CD4-positive, alpha-beta T cell treated with Interleukin-4 for 4 hours (primary cell): ENCODE data around the gene EPHB1.
"Not testable (repeated sequence)": the region's sequence is repeated elsewhere in the genome, so short reads cannot be mapped to it uniquely, and the experiment has no call there.

Source experiments
- DNase-seq: peaks from one replicate; pipeline ENCODE4 v3.0.0-alpha.2; 2020

Gene EPHB1

GRCh38 chr3:134777341-134777740 lies 17.7 kb upstream of the EPHB1 start:
- DNase-seq, result no peak

GRCh38 chr3:134788283-134788682 lies 6.8 kb upstream of the EPHB1 start:
- not testable (repeated sequence) for DNase-seq

GRCh38 chr3:134790065-134790464 lies 5.0 kb upstream of the EPHB1 start:
- DNase-seq, result no peak

GRCh38 chr3:134791992-134792391 lies 3.1 kb upstream of the EPHB1 start:
- DNase-seq, result no peak

- no peak for DNase-seq
Measured at GRCh38 chr3:134792700-134793099, 2.4 kb upstream of the EPHB1 start.

- DNase-seq, result no peak
Measured at GRCh38 chr3:134793562-134793961, 1.5 kb upstream of the EPHB1 start.

- DNase-seq, result no peak
Measured at GRCh38 chr3:134794323-134794722, 737 bp upstream of the EPHB1 start.

- no peak for DNase-seq
Measured at GRCh38 chr3:134795746-134796280, 753 bp downstream of the EPHB1 start.

GRCh38 chr3:134796281-134797056 lies 1.4 kb downstream of the EPHB1 start:
- DNase-seq, result no peak

GRCh38 chr3:134797057-134797740 lies 2.1 kb downstream of the EPHB1 start:
- no peak for DNase-seq

GRCh38 chr3:134797741-134798451 lies 2.8 kb downstream of the EPHB1 start:
- no peak for DNase-seq

GRCh38 chr3:134798681-134799311 lies 3.7 kb downstream of the EPHB1 start:
- DNase-seq, result no peak

GRCh38 chr3:134799393-134799792 lies 4.3 kb downstream of the EPHB1 start:
- no peak for DNase-seq

GRCh38 chr3:134801204-134801958 lies 6.3 kb downstream of the EPHB1 start:
- DNase-seq, result no peak

GRCh38 chr3:134802428-134803050 lies 7.5 kb downstream of the EPHB1 start:
- DNase-seq, result no peak

- no peak for DNase-seq
Measured at GRCh38 chr3:134803051-134803505, 8.0 kb downstream of the EPHB1 start.

- DNase-seq, result no peak
Measured at GRCh38 chr3:134803652-134804051, 8.6 kb downstream of the EPHB1 start.

- no peak for DNase-seq
Measured at GRCh38 chr3:134804508-134805480, 9.7 kb downstream of the EPHB1 start.

GRCh38 chr3:134807189-134807588 lies 12.1 kb downstream of the EPHB1 start:
- DNase-seq, result no peak

- DNase-seq, result no peak
Measured at GRCh38 chr3:134808835-134809234, 13.8 kb downstream of the EPHB1 start.
